ENCODE results near the gene AHCYL2. TPM values are rescaled to one million over a fixed set of nuclear protein-coding genes. Genes with fewer than 3 reads are reported as not detected.

The AHCYL2 gene
- total RNA-seq, 4 donors from 2014 or later = 93.7 to 635 (median 551) TPM

DNA sequence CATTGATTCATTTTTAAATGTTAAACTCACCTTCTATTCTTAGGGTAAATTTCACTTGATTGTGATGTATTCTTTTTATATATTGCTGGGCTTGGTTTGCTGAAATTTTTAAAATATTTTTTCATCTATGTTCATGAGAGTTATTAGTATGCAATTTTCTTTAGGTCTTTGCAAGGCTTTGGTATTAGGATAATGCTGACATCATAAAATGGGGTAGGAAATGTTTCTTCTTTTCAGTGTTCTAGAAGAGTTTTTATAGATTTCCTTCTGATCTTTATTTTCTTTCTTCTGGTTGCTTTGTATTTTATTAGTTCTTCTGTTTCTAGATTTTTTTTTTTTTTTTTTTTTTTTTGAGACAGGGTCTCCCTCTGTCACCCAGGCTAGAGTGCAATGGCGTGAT lies 56.3 kb downstream of the AHCYL2 start:
- intact Hi-C loops (cut with DNase I; ENCODE audit: low total_unique reads) = no loop called here
- 94 to 100% methylated on average over 1 of the region's 1 CpG for WGBS, 2 donors (ENCODE audit: low coverage in 1 of 2)
- no peak overlapping the region for H3K4me3 ChIP-seq
- H3K9me3 ChIP-seq = no peaks in the 10 kb centered on the region
- no peak for TF ChIP-seq EP300 (IDR thresholded peaks at IDR 0.05; ENCODE audit: low read depth)
- TF ChIP-seq, protein P1, sequence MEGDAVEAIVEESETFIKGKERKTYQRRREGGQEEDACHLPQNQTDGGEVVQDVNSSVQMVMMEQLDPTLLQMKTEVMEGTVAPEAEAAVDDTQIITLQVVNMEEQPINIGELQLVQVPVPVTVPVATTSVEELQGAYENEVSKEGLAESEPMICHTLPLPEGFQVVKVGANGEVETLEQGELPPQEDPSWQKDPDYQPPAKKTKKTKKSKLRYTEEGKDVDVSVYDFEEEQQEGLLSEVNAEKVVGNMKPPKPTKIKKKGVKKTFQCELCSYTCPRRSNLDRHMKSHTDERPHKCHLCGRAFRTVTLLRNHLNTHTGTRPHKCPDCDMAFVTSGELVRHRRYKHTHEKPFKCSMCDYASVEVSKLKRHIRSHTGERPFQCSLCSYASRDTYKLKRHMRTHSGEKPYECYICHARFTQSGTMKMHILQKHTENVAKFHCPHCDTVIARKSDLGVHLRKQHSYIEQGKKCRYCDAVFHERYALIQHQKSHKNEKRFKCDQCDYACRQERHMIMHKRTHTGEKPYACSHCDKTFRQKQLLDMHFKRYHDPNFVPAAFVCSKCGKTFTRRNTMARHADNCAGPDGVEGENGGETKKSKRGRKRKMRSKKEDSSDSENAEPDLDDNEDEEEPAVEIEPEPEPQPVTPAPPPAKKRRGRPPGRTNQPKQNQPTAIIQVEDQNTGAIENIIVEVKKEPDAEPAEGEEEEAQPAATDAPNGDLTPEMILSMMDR (IDR thresholded peaks at IDR 0.05) = no peak
- TF ChIP-seq POLR2AphosphoS5 (IDR thresholded peaks at IDR 0.05) = no peak
- no peak for TF ChIP-seq POLR2A (IDR thresholded peaks at IDR 0.05)
- no peaks in the 10 kb centered on the region for H3K4me1 ChIP-seq
- in situ Hi-C loops (cut with MboI; ENCODE audit: low pct_ligation_motif_present in 1 of 4, low pct_unique_long_range_greater_than_20kb in 1 of 4, low sequenced_read_pairs in 3 of 4) = no loop called here
- no peaks in the 10 kb centered on the region for H3K27me3 ChIP-seq
- DNase-seq = no peak
- H3K36me3 ChIP-seq = no peaks in the 10 kb centered on the region
- H3K27ac ChIP-seq = no peak overlapping the region

DNA sequence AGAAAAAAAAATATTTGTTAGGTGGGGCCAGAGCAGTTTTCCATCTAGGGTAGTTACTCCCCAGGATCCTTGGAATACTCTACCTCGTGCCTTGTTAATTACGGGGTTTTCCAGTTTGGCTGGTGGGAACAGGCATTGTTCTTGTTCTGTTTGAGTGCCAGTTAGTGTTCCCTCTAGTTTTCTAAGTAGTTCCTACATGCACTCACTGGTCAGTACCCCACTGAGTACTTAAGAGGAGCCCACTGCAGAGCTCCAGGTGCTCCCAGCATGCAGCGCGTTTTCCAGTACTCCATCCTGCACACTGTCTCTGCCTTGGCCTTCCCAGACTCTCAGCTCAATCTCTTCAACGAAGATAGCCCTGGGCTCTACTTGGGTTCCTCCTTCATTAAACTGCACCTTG lies 58.0 kb downstream of the AHCYL2 start:
- H3K27ac ChIP-seq = no peak overlapping the region
- 88% methylated on average over 2 to 5 of the region's 5 CpGs for WGBS, 2 donors (ENCODE audit: low coverage in 1 of 2)

DNA sequence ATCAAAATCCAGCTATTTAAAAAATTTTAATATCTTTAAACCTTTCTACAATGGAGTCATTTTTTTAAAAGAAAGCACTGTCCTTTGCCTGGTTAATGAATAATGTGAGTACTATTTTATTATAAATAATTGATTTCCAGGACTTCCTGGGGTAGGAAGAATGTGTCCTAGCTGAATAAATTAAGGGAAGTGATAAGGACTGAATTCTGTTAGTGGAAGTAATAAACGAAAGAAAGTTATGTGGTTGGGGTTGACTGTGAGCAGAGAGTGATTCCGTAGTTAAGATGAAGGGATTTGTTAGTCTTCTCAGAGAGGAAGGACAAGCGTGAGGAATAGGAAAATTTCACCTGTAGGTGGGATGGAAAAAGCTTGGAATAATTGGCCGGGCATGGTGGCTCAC lies 59.1 kb downstream of the AHCYL2 start:
- H3K4me3 ChIP-seq = no peak overlapping the region
- no peak for TF ChIP-seq POLR2AphosphoS5 (IDR thresholded peaks at IDR 0.05)
- no peak for TF ChIP-seq EP300 (IDR thresholded peaks at IDR 0.05; ENCODE audit: low read depth)
- TF ChIP-seq, protein P1 (IDR thresholded peaks at IDR 0.05) = no peak
- TF ChIP-seq POLR2A (IDR thresholded peaks at IDR 0.05) = no peak
- intact Hi-C loops (cut with DNase I; ENCODE audit: low total_unique reads) (no loop called here), in situ Hi-C loops (cut with MboI; ENCODE audit: low pct_ligation_motif_present in 1 of 4, low pct_unique_long_range_greater_than_20kb in 1 of 4, low sequenced_read_pairs in 3 of 4) (no loop called here)
- no peaks in the 10 kb centered on the region for H3K27me3 ChIP-seq
- no peaks in the 10 kb centered on the region for H3K4me1 ChIP-seq
- DNase-seq = no peak
- H3K9me3 ChIP-seq = no peaks in the 10 kb centered on the region
- 75 to 87% methylated on average over 4 of the region's 4 CpGs for WGBS, 2 donors (ENCODE audit: low coverage in 1 of 2)
- H3K27ac ChIP-seq = no peak overlapping the region
- no peaks in the 10 kb centered on the region for H3K36me3 ChIP-seq

More for the DNA sequence above, 58.0 kb downstream of the AHCYL2 start:
- Histone ChIP-seq H3K9me3 (no peaks in the 10 kb centered on the region), H3K4me3 (no peak overlapping the region), H3K4me1 (no peaks in the 10 kb centered on the region), H3K27me3 (no peaks in the 10 kb centered on the region), H3K36me3 (no peaks in the 10 kb centered on the region)
- intact Hi-C loops (cut with DNase I; ENCODE audit: low total_unique reads) (no loop called here), in situ Hi-C loops (cut with MboI; ENCODE audit: low pct_ligation_motif_present in 1 of 4, low pct_unique_long_range_greater_than_20kb in 1 of 4, low sequenced_read_pairs in 3 of 4) (no loop called here)
- DNase-seq = no peak
- TF ChIP-seq, protein P1 (IDR thresholded peaks at IDR 0.05) = no peak

DNA sequence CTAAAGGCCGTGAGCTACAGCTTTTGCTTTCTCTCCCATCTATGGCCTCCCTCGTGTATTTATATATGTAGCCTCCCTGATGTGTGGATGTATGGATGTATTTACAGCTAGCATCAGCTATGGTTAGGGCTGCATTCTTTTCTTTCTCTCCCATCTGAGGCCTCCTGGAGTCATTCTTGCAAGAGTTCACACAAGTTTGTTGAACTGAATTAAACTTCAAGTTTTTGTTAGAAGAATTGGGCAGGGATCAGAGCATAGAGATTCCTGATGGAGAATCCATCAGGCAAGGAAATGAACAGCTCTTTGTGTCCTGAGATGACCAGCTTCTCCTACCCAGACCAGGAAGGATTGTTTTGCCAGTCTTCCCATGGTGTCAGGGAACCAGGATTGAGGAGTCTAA lies 60.3 kb downstream of the AHCYL2 start:
- 75 to 78% methylated on average over 2 of the region's 2 CpGs for WGBS, 2 donors (ENCODE audit: low coverage in 1 of 2)
- intact Hi-C loops (cut with DNase I; ENCODE audit: low total_unique reads) = no loop called here
- H3K4me3 ChIP-seq = no peak overlapping the region
- in situ Hi-C loops (cut with MboI; ENCODE audit: low pct_ligation_motif_present in 1 of 4, low pct_unique_long_range_greater_than_20kb in 1 of 4, low sequenced_read_pairs in 3 of 4) = no loop called here
- H3K36me3 ChIP-seq = no peaks in the 10 kb centered on the region
- no peaks in the 10 kb centered on the region for H3K9me3 ChIP-seq
- no peak for TF ChIP-seq EP300 (IDR thresholded peaks at IDR 0.05; ENCODE audit: low read depth)
- no peak for TF ChIP-seq POLR2AphosphoS5 (IDR thresholded peaks at IDR 0.05)
- no peak for TF ChIP-seq POLR2A (IDR thresholded peaks at IDR 0.05)
- TF ChIP-seq, protein P1 (IDR thresholded peaks at IDR 0.05) = no peak
- H3K27me3 ChIP-seq = no peaks in the 10 kb centered on the region
- H3K27ac ChIP-seq = no peak overlapping the region
- no peaks in the 10 kb centered on the region for H3K4me1 ChIP-seq
- no peak for DNase-seq
